ENCODE data around the gene ADK. TPM values are rescaled to one million over a fixed set of nuclear protein-coding genes. Genes with fewer than 3 reads are reported as not detected.

The ADK gene
- total RNA-seq, 1 experiment from 2014 or later, result 26.8 TPM

DNA sequence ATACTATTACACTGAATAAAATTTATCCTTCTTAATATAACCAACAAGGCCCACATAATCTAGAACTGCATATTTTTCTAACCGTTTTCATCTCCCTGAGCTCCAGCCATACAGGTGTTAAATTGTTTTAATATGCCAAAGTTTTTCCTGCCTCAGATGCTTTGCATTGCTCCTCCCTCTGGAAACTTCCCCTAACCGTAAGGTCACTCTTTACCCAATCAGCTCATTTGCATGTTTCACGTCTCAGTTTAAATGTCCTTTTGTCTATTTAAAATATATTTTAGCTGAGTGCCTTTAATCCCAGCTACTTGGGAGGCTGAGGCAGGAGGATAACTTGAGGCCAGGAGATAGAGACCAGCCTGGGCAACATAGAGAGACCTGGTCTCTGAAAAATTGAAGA is 228.5 kb downstream of the ADK start:
- DNase-seq, result no peak
- Histone ChIP-seq H3K27ac (ENCODE audit: insufficient read length, low read depth, low read length) (no peak overlapping the region), H3K4me2 (ENCODE audit: insufficient read depth, insufficient read length, low read length) (no peak overlapping the region), H4K8ac (replicated peaks; ENCODE audit: insufficient read length, low read depth, low read length) (no peak overlapping the region), H3K27me3 (ENCODE audit: insufficient read depth, low read length) (no peaks in the 10 kb centered on the region), H3K9me3 (ENCODE audit: control insufficient read depth, low read depth, low read length) (no peaks in the 10 kb centered on the region), H3K14ac (ENCODE audit: insufficient read depth, low read length) (no peak overlapping the region), H2BK5ac (ENCODE audit: insufficient read length, low read length) (no peak overlapping the region), H2BK120ac (ENCODE audit: low read depth, low read length, poor library complexity, severe bottlenecking) (no peak overlapping the region), H3T11ph (ENCODE audit: low read length) (no peak overlapping the region), H4K20me1 (ENCODE audit: control insufficient read depth, insufficient read depth, insufficient read length) (no peaks in the 10 kb centered on the region), H3K4me1 (ENCODE audit: insufficient read depth, low read length) (no peaks in the 10 kb centered on the region), H3K4ac (ENCODE audit: low read depth, low read length) (no peak overlapping the region), H2AK5ac (ENCODE audit: insufficient read length, low read length) (no peak overlapping the region), H3K56ac (ENCODE audit: insufficient read length, low read depth, low read length) (no peak overlapping the region), H3K79me2 (ENCODE audit: insufficient read depth, low read length) (0 out of 2 replicates have a peak, but pooled peaks cover 1% of the 10 kb centered on the region), H3K23me2 (ENCODE audit: insufficient read length, low read depth, low read length, poor library complexity, severe bottlenecking) (no peaks in the 10 kb centered on the region), H2BK20ac (ENCODE audit: low read depth, low read length, poor library complexity, severe bottlenecking) (no peak overlapping the region), H3K9ac (ENCODE audit: extremely low read depth, insufficient read length, low read length) (no peak overlapping the region), H2AFZ (ENCODE audit: low read length) (no peak overlapping the region), H2BK15ac (ENCODE audit: low read depth, low read length) (no peak overlapping the region), H2BK12ac (ENCODE audit: insufficient read length, low read depth, low read length) (no peak overlapping the region), H3K79me1 (ENCODE audit: insufficient read depth, low read depth, low read length, poor library complexity, severe bottlenecking) (no peaks in the 10 kb centered on the region), H4K5ac (ENCODE audit: insufficient read length, low read depth, low read length) (no peak overlapping the region), H3K23ac (ENCODE audit: insufficient read length, low read depth, low read length) (no peak overlapping the region), H4K91ac (ENCODE audit: insufficient read length, low read depth, low read length) (no peak overlapping the region), H3K18ac (ENCODE audit: insufficient read length, low read depth, low read length) (no peak overlapping the region)
- no CpG with 5 or more reads among the region's 3 CpGs for WGBS (ENCODE audit: extremely low coverage, insufficient read length, low lambda C conversion rate)
- H3K27ac Mint-ChIP-seq, result no peak overlapping the region; a peak in 1 of 7 replicates
- no peak for TF ChIP-seq CTCF (conservative IDR thresholded peaks at IDR 0.05)
- H3K9me3 Mint-ChIP-seq, result no peaks in the 10 kb centered on the region
- no peak overlapping the region for H3K4me3 Mint-ChIP-seq
- no peaks in the 10 kb centered on the region for H3K27me3 Mint-ChIP-seq (ENCODE audit: low read depth)
- no peaks in the 10 kb centered on the region; a peak in 2 of 4 replicates for H3K4me1 Mint-ChIP-seq
- no peaks in the 10 kb centered on the region for H3K36me3 Mint-ChIP-seq (ENCODE audit: insufficient read depth in 1 of 3, low read depth in 3 of 3)
